ENCODE measurements around the gene EPYC. TPM values are rescaled to one million over a fixed set of nuclear protein-coding genes. Genes with fewer than 3 reads are reported as not detected.

EPYC gene
- total RNA-seq, 4 donors from 2014 or later: not detected

DNA sequence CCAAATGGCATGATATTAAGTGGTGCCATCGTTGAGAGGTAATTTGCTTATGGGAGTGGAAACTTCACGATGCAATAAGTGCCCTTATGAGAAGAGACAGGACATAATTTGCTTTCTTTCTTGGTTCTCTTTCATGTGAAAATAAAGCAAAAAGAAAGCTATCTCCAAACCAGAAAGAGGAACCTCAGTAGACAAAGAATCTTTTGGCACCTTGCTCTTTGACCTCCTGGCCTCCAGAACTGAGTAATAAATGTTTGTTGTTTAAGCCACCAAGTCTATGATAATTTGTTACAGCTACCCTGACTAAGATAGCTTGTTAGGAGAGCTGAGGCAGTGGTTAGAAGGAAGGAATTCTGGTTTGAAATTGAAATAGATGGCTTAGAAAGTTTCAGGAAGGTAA is 89.4 kb downstream of the EPYC start:
- 94% methylated on average over 2 of the region's 2 CpGs for WGBS
- DNase-seq (ENCODE audit: extremely low spot score): no peak
- Histone ChIP-seq H3K9me3 (no peaks in the 10 kb centered on the region), H3K4me3 (no peak overlapping the region), H3K4me1 (no peaks in the 10 kb centered on the region), H3K36me3 (no peaks in the 10 kb centered on the region), H3K27ac (replicated peaks in 1 of 4) (no peak overlapping the region), H3K27me3 (no peaks in the 10 kb centered on the region)
- TF ChIP-seq EP300 (IDR thresholded peaks at IDR 0.05) (no peak), POLR2AphosphoS5 (IDR thresholded peaks at IDR 0.05) (no peak), POLR2A (IDR thresholded peaks at IDR 0.05; ENCODE audit: low read depth) (no peak)
- TF ChIP-seq, protein P1, sequence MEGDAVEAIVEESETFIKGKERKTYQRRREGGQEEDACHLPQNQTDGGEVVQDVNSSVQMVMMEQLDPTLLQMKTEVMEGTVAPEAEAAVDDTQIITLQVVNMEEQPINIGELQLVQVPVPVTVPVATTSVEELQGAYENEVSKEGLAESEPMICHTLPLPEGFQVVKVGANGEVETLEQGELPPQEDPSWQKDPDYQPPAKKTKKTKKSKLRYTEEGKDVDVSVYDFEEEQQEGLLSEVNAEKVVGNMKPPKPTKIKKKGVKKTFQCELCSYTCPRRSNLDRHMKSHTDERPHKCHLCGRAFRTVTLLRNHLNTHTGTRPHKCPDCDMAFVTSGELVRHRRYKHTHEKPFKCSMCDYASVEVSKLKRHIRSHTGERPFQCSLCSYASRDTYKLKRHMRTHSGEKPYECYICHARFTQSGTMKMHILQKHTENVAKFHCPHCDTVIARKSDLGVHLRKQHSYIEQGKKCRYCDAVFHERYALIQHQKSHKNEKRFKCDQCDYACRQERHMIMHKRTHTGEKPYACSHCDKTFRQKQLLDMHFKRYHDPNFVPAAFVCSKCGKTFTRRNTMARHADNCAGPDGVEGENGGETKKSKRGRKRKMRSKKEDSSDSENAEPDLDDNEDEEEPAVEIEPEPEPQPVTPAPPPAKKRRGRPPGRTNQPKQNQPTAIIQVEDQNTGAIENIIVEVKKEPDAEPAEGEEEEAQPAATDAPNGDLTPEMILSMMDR (IDR thresholded peaks at IDR 0.05): no peak
- intact Hi-C loops (cut with DNase I): no loop called here

Other genes with a start within 250 kb of the EPYC start
- gene CCER1, start 49.8 kb downstream of the EPYC start, total RNA-seq: not detected
- not detected for gene KERA, start 53.1 kb upstream of the EPYC start, total RNA-seq
- 10 to 100 TPM; 36.6 to 83.5 (median 63.7) TPM for gene LUM, start 106.5 kb upstream of the EPYC start, total RNA-seq
- gene DCN, start 177.8 kb upstream of the EPYC start, total RNA-seq: 1,000 to 10,000 TPM; 1,186 to 2,089 (median 1,762) TPM